H1 (cell line): ENCODE results near the gene MAML3. TPM values are rescaled to one million over a fixed set of nuclear protein-coding genes. Genes with fewer than 3 reads are reported as not detected.

Experiments
- CHD7 ChIP-seq: fragments of 300-600 bp; sonication (generic); IDR thresholded peaks from 2 replicates; pipeline ENCODE4 v1.7.1; 2012; ENCODE audit warnings: low read length, moderate library complexity, mild to moderate bottlenecking, inconsistent platforms; ENCODE audit not compliant: insufficient replicate concordance
- JUND ChIP-seq: IDR thresholded peaks from 2 replicates; pipeline ENCODE4 v1.6.1; 2011; ENCODE audit warnings: mild to moderate bottlenecking, improper control_type of control experiment, low read length
- NANOG ChIP-seq: IDR thresholded peaks from 2 replicates; pipeline ENCODE4 v1.6.1; 2011; ENCODE audit warnings: low read length, low read depth, mild to moderate bottlenecking, inconsistent platforms; ENCODE audit not compliant: insufficient read depth, poor library complexity, severe bottlenecking
- RXRA ChIP-seq: IDR thresholded peaks from 2 replicates; pipeline ENCODE4 v1.6.1; 2011; ENCODE audit warnings: low read depth, mild to moderate bottlenecking, low read length, moderate library complexity; ENCODE audit not compliant: insufficient read depth
- polyA plus RNA-seq, 7 experiments: library from polyadenylated mRNA; depleted of rRNA in 3 of 7; stranded (reverse) in 5 of 7; unstranded in 2 of 7; fragments of >200 nt in 5 of 7; fragments of 200-250 nt in 2 of 7; gene quantifications; 1 replicate in 5 of 7; 2 replicates in 1 of 7; 4 replicates in 1 of 7; pipeline versions ENCODE4 v1.2.1 to v1.2.3, GENCODE V29; 2011 to 2013; ENCODE audit warnings: missing spikeins in 2 of 7, mixed read lengths in 2 of 7
- total RNA-seq: library from RNA; stranded (reverse); fragmentation: NEBNext Ultra II Directional; extraction: Animal tissue kit (Norgen Biotek cat#: 25700); gene quantifications from 2 replicates; pipeline ENCODE4 v1.2.1, GENCODE V29; 2021

The MAML3 gene
- total and polyA plus RNA-seq, 2 of the 8 experiments (the other 6 are each of a cell fraction or from before 2014, with no cell fraction given), result 2.1 to 5.7 TPM

- no peak for TF ChIP-seq CHD7
- no peak for TF ChIP-seq JUND
- no peak for TF ChIP-seq RXRA
- TF ChIP-seq NANOG, result no peak
Observed at GRCh38 chr4:139985401-139985800, 168.6 kb downstream of the MAML3 start (continued).
